IPS-NIHi11 (cell line): ENCODE measurements around the gene PATJ.
A peak's percentile ranks its signal among the peaks of the same experiment; 100 is the strongest.

Experiments used
- DNase-seq: peaks from one replicate; pipeline ENCODE4 v3.0.0; 2012; ENCODE audit warnings: mixed read lengths, low spot score

PATJ gene

GRCh38 chr1:61993331-61993961 lies 251.2 kb downstream of the PATJ start:
- DNase-seq = no peak

DNA sequence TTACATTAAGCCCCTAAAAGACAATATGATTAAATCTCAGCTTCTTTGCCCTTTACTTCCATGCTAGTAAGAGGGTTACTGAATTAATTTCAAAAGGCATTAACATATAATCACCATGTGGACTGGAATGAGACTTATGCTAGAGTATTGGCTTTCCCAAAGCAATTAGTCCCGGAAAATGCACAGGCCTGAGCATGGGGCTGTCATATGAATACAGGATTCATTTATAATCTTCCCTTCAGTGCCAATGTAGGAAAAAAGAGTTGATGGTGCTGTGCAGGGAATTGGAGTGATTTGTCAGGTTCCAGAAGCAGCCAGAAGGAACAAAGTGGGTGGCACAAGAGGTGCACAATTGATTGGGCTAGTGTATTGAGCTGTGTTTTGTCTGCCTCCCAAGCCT lies 253.4 kb downstream of the PATJ start:
- no peak for DNase-seq

GRCh38 chr1:61997123-61997522 lies 254.8 kb downstream of the PATJ start:
- no peak for DNase-seq

DNA sequence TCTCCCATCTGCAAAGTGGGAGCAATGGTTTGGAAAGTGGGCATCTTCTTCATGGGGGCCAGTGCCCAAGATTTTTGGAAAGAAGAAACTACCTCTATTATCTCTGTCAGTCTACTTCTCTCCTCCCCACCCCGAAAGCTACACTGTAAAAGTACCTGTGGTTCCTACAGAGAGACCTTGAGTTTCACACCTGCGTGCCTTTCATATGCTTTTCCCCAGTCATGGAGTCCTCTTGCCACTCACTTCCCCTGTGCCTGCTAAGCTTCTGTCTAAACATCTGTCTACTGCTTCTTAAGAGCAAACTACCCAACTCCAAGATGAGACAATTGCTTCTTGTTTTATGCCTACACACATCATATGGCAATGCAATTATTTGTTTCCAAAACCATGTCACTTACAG lies 261.5 kb downstream of the PATJ start:
- no peak for DNase-seq

- DNase-seq = no peak
These were observed 264.4 kb downstream of the PATJ start for GRCh38 chr1:62006690-62007089.

DNA sequence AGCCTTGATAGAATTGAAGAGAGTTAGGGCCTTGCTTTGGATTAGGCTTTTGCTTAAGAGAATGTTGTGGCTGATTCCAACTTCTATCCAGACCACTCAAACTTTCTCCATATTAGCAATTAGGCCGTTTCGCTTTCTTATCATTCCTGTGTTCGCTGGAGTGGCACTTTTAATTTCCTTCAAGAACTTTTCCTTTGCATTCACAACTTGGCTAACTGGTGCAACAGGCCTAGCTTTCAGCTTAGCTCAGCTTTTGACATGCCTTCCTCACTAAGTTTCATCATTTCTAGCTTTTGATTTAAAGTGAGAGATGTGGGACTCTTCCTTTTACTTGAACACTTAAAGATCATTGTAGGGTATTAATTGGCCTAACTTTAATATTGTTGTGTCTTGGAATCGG lies 268.7 kb downstream of the PATJ start:
- DNase-seq = no peak

DNA sequence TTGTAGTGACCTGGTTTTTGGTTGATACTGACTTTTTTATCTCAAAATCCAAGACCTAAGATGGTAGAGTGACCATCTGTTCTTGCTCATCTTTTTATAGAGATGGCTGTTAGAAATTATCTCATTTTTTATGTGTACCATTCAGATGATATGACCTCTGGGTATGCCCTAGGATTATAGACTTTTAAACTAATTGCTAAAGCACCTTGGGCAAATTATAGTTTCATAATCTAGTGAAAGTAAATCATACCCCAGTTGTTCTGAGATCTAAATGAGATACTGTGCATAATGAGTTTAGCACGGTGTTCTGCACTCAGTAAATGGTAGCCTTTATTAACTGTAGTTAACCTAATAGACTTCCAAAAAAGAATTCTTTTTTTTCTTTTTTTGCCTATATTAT lies 269.8 kb downstream of the PATJ start:
- no peak for DNase-seq

- DNase-seq = no peak
These were observed 270.6 kb downstream of the PATJ start for GRCh38 chr1:62012836-62013235.

DNA sequence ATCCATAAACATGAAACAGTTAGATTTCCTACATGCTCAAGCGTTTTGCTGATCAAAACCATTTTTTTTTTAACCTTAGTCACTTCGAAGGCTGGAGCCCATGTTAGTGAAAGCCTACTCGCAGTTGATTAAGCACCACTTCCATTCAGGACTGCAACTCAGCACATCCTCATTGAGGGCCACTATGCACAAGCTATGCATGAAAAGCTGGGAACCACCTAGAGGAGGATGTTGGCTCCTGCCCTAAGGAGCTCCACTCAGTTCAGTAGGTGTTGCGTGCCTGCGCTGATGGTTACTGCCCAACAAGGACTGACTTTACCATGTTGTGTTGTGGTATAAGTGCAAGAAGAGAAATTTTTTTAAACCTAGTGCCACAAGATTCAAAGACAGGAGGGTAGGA lies 271.0 kb downstream of the PATJ start:
- DNase-seq = no peak

GRCh38 chr1:62022382-62022983 lies 280.2 kb downstream of the PATJ start:
- DNase-seq = no peak

- no peak for DNase-seq
These were observed 282.4 kb downstream of the PATJ start for GRCh38 chr1:62024690-62025089.

DNA sequence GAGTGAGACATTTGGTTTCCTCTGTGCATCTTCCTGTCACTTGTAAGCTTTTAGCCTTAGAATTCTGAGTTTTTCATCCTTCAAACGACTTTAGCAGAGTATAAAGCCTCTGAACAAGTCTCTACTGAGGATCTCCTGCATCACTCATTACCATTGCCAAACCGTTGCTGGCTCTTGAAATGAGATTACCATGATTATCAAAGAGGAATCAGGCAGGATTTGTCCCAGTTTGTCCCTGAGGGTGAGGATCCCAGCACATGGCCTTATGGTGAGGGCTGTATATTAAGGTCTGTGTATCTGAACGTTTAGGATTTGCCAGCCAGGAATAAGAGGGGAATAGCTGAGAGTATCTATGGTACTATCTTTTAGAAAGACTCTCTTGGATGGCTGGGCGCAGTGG lies 282.9 kb downstream of the PATJ start:
- DNase-seq = no peak

DNA sequence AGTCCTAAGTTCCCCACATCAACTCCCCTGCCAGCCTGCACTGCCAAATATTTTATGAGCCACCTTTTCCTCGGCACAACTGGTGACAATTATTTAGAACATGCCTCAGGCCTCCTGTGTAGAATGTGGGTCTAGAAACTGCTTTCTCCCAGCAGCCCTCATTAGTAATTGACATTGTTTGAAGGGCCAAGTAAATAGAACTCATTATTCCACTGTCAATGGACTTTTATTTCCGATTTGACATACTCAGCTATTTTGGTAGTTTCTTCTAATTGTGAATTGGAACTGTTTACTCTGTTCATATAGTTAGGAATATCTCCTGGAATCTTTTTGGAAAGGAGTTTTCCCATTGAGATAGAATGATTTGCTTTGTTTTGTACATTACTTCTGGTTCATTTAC lies 283.6 kb downstream of the PATJ start:
- DNase-seq = no peak

GRCh38 chr1:62029704-62030103 lies 287.4 kb downstream of the PATJ start:
- DNase-seq = no peak

GRCh38 chr1:62034790-62035189 lies 292.5 kb downstream of the PATJ start:
- no peak for DNase-seq

GRCh38 chr1:62037274-62037673 lies 295.0 kb downstream of the PATJ start:
- no peak for DNase-seq

DNA sequence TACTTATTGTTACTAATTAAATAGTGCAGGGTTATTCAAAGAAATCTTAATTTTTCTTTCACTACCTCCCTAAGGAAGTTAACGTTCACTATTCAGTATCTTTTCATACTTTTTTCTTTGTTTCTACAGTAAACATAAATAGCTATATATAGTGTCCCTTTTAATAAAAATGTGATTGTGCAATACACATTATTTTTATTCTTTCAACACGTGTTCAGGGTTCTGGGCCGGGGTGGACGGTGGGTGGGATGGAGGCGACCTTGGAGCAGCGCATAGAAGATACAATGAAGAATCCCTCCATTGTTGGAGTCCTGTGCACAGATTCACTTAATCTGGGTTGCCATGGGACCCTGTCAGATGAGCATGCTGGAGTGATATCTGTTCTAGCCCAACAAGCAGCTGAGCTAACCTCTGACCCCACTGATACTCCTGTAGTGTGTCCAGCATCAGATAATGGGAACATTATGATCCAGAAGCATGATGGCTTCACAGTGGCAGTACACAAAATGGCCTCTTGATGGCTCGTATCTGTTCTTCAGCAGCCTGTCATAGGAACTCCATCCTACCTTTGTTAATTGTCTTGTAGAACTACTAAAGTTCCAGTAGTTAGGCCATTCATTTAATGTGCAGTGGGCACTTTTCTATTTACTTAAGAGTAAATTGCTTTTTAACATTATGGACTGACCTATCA lies 296.5 kb downstream of the PATJ start:
- peak; percentile 19 for DNase-seq

- DNase-seq = peak; percentile 44
These were observed 298.2 kb downstream of the PATJ start for GRCh38 chr1:62040450-62040849.

DNA sequence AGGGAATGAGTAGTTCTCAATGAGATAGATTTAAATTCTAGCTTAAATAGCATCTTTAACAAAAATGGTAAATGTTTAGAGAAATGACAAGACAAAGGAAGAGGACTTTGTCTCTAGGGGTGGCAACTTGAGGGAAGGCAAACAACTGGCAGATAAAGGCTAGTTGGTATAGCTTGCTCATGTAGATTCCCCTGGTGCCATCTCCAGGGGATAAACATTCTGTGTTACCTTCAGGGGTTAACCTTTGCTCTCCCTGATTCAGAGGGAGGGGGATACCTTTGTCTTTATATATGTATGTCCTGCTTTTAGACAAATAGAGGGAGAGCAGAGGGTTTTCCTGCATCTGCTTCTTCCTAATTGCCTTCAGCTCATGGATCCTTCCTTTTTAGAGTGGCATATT lies 298.7 kb downstream of the PATJ start:
- DNase-seq = no peak

DNA sequence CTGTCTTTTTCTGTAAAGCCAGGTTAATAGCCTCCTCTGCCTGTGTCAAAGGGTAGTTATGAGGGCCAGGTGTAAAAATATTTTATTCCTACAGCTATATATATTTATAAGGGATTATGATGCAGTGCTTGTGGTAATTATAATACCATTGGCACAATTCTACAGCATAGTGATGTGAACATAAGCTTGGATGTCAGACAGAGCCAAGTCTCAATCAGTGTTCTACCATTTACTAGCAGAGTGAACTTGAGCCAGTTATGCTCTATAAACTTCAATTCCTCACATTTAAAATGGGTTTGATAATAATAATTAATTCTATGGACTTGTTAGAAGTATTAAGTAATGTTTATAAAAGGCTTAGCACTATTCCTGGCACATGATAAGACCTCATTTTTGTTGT lies 300.9 kb downstream of the PATJ start:
- no peak for DNase-seq

DNA sequence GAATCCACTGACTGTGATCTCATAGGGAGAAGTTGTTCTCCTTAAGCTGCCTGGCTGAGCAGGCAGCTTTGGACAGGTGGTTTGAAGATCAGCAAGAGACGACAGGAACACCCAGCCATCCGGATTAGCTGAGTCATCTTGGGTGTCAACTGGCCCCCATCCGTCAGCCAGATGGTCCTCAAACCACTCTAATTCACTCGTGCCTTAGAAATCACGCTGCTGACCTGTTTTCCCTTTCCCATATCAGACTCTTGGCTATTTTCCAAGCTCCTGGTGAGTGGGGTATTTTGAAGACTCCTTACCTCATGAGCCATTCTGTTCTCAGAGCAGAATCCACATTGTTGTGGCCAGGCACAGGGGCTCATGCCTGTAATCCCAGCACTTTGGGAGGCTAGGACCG lies 303.3 kb downstream of the PATJ start:
- peak; percentile 22 for DNase-seq

DNA sequence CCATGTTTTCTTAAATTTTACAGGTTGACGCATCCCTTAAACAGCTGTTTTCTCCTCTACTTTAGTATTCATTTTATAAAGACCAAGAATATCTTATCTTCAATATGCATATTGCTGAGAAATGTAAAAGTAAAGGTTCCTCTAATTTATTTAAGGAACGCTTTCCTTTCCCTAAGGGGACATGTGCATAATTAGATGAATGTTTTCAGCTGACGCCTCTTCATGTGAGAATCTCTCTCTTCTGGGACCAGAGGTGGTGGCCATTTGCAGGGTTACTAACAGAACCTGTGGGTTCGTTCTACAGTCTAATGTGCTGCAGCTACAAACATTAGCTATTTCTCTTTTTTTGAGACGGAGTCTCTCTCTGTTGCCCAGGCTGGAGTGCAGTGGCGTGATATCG lies 304.6 kb downstream of the PATJ start:
- no peak for DNase-seq

DNA sequence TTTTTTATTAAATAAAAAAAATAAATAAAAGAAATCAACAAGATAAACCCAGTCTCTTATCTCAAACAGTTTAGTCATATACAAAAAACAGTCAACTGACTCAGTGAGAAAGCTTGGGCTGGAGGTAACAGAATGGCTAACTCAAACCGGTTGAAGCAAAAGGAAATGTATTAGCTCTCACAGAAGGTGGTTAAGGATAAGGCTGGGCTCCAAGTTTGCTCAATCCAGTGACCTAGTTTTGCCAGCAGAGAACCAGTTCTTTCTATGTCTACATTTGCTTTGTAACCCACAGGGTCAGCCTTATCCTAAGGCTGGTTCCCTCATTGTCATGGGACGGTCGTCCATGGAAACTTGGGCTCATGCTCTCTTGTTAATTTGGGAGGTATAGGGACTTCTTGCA lies 307.9 kb downstream of the PATJ start:
- DNase-seq = no peak

- DNase-seq = no peak
These were observed 310.7 kb downstream of the PATJ start for GRCh38 chr1:62052946-62053345.
